Ishikawa (cell line): ENCODE results near the gene MAT2B.

ENCODE experiments used
- CEBPB ChIP-seq: IDR thresholded peaks from 2 replicates; pipeline ENCODE4 v1.6.1; 2012
- CREB1 ChIP-seq: IDR thresholded peaks from 2 replicates; pipeline ENCODE4 v1.6.1; 2012; ENCODE audit warnings: low read depth
- EGR1 ChIP-seq: IDR thresholded peaks from 2 replicates; pipeline ENCODE4 v1.6.1; 2012
- EP300 ChIP-seq: IDR thresholded peaks from 2 replicates; pipeline ENCODE4 v1.6.1; 2012; ENCODE audit warnings: borderline replicate concordance
- FOXM1 ChIP-seq: IDR thresholded peaks from 2 replicates; pipeline ENCODE4 v1.6.1; 2012; ENCODE audit warnings: low read depth, borderline replicate concordance
- MAX ChIP-seq: IDR thresholded peaks from 2 replicates; pipeline ENCODE4 v1.6.1; 2012
- NFIC ChIP-seq: IDR thresholded peaks from 2 replicates; pipeline ENCODE4 v1.6.1; 2012
- RAD21 ChIP-seq: IDR thresholded peaks from 2 replicates; pipeline ENCODE4 v1.6.1; 2012; ENCODE audit warnings: low read depth
- REST ChIP-seq: IDR thresholded peaks from 2 replicates; pipeline ENCODE4 v1.6.1; 2012; ENCODE audit warnings: low read depth, mild to moderate bottlenecking
- TAF1 ChIP-seq: IDR thresholded peaks from 2 replicates; pipeline ENCODE4 v1.6.1; 2012; ENCODE audit warnings: low read depth, mild to moderate bottlenecking
- TCF12 ChIP-seq: IDR thresholded peaks from 2 replicates; pipeline ENCODE4 v1.6.1; 2012; ENCODE audit warnings: low read depth
- TEAD4 ChIP-seq: IDR thresholded peaks from 2 replicates; pipeline ENCODE4 v1.6.1; 2012
- USF1 ChIP-seq: IDR thresholded peaks from 2 replicates; pipeline ENCODE4 v1.6.1; 2012
- YY1 ChIP-seq: IDR thresholded peaks from 2 replicates; pipeline ENCODE4 v1.6.1; 2012; ENCODE audit warnings: low read depth
- ZBTB7A ChIP-seq: IDR thresholded peaks from 2 replicates; pipeline ENCODE4 v1.6.1; 2012; ENCODE audit warnings: low read depth

MAT2B gene

DNA sequence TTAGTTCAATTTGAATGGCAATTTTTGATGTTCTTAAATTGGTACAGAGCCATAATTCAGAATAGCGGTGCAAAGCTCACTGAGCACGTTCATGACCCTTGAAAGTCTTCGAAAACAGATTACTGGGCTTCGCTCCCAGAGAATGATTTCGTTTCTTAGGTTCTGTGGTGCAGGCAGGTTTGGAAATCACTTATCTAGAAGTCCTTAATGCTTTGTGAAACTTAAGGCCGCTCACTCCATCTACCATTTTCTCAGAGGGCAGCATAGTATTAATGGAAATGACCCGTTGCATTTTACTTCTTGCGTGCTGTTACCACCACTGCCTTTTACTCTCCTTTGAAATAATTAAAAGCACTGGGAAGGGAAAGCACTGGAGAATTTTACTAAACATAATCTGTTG is 2.9 kb upstream of the MAT2B start:
- TF ChIP-seq USF1, result no peak
- no peak for TF ChIP-seq MAX
- no peak for TF ChIP-seq TAF1
- TF ChIP-seq RAD21, result no peak
- no peak for TF ChIP-seq YY1
- TF ChIP-seq EP300, result no peak
- TF ChIP-seq FOXM1, result no peak
- no peak for TF ChIP-seq TEAD4
- TF ChIP-seq REST, result no peak
- no peak for TF ChIP-seq EGR1
- TF ChIP-seq ZBTB7A, result no peak

DNA sequence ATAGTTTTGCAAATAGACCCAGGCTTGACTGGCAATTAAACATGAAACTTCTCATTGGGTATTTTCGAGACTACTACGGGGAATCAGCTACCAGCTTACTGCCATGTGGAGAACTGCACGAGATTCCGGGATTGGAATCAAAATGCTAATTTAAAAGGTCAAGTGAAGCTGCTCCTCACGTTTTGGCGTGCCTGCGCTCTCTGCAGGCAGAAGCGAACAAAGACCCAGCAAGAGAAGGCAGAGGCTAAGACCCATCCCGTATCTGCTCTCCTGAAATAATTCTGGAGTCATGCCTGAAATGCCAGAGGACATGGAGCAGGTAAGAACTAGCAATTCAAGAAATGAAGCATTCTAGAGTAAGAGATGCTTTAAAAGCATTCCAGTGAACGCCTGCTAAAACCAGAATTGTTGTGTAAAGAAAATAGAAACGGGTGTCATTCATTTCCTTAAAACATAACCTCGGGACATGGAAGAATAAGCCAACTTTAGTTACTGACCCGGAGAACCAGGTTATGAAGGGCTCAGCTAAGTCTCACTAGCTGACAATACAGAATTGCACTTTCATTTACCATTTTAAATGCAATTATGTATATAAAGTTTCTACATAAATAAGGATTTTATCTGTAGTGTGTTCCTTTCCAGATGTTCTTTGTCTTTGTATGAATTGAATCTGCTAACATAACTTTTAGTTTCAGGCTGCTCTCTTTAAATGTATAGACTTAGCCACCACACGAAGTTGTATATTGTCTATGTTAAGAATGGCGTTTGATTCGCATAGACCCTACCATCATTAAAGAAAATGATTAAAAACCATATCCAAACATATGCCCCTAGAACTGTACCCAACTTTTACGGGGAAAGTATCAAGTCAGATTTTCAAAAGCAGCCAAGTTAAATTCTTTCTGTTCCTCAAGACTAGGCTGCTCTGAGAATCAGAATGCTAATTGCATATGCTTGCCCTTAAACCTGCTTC is 2.0 kb upstream of the MAT2B start:
- TF ChIP-seq EGR1, result no peak
- no peak for TF ChIP-seq USF1
- TF ChIP-seq EP300, result no peak
- TF ChIP-seq MAX, result no peak

- TF ChIP-seq TAF1 (no peak), TCF12 (no peak), TEAD4 (no peak), REST (no peak), RAD21 (no peak), USF1 (no peak), FOXM1 (no peak), NFIC (no peak), EP300 (no peak), YY1 (no peak), CREB1 (no peak), ZBTB7A (no peak)
Measured at GRCh38 chr5:163504079-163504931, 1.1 kb upstream of the MAT2B start.

DNA sequence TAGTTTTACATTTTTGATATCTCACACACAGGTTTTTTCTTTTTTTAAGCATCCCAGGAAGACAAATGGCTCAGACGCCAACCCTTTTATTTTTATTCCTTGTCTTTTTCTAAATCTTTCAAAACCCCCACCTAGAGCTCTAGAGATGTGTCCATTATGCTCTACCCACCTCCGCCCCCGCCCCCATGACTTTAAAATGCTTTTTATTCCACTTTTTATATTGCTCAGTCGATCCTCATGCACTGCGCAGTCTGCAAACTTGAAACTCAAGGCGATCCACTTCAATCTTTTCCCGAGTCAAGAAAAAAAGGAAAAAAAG is 411 bp upstream of the MAT2B start:
- TF ChIP-seq TAF1 (no peak), RAD21 (no peak), FOXM1 (no peak), TEAD4 (no peak), CEBPB (no peak)

- TF ChIP-seq TCF12 (no peak), FOXM1 (no peak), CEBPB (no peak), RAD21 (no peak), TAF1 (no peak), EP300 (no peak), REST (no peak), TEAD4 (no peak), USF1 (no peak), MAX (no peak)
Measured at GRCh38 chr5:163506095-163506457, 657 bp downstream of the MAT2B start.
